ENCODE data around the gene NRN1L. TPM values are rescaled to one million over a fixed set of nuclear protein-coding genes. Genes with fewer than 3 reads are reported as not detected.

Gene NRN1L
- total RNA-seq, 1 donor from 2014 or later: not detected

- Mint-ChIP-seq H3K9me3 (no peaks in the 10 kb centered on the region), H3K36me3 (ENCODE audit: low read depth) (no peaks in the 10 kb centered on the region), H3K27ac (ENCODE audit: unreplicated experiment) (no peak overlapping the region), H3K27me3 (ENCODE audit: low read depth) (no peaks in the 10 kb centered on the region), H3K4me3 (no peak overlapping the region), H3K4me1 (peaks cover 32% of the 10 kb centered on the region)
- DNase-seq (ENCODE audit: low read depth, low spot score): no peak
- TF ChIP-seq, protein P1, sequence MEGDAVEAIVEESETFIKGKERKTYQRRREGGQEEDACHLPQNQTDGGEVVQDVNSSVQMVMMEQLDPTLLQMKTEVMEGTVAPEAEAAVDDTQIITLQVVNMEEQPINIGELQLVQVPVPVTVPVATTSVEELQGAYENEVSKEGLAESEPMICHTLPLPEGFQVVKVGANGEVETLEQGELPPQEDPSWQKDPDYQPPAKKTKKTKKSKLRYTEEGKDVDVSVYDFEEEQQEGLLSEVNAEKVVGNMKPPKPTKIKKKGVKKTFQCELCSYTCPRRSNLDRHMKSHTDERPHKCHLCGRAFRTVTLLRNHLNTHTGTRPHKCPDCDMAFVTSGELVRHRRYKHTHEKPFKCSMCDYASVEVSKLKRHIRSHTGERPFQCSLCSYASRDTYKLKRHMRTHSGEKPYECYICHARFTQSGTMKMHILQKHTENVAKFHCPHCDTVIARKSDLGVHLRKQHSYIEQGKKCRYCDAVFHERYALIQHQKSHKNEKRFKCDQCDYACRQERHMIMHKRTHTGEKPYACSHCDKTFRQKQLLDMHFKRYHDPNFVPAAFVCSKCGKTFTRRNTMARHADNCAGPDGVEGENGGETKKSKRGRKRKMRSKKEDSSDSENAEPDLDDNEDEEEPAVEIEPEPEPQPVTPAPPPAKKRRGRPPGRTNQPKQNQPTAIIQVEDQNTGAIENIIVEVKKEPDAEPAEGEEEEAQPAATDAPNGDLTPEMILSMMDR (conservative IDR thresholded peaks at IDR 0.05): no peak
Observed at GRCh38 chr16:67856927-67857546, 27.6 kb upstream of the NRN1L start.

- no peaks in the 10 kb centered on the region for H3K9me3 Mint-ChIP-seq
- H3K27me3 Mint-ChIP-seq (ENCODE audit: low read depth): no peaks in the 10 kb centered on the region
- TF ChIP-seq, protein P1 (conservative IDR thresholded peaks at IDR 0.05): no peak
- H3K27ac Mint-ChIP-seq (ENCODE audit: unreplicated experiment): peak overlapping the region; percentile 8
- DNase-seq (ENCODE audit: low read depth, low spot score): no peak
- H3K4me1 Mint-ChIP-seq: peaks cover 32% of the 10 kb centered on the region
- no peaks in the 10 kb centered on the region for H3K36me3 Mint-ChIP-seq (ENCODE audit: low read depth)
- no peak overlapping the region for H3K4me3 Mint-ChIP-seq
Observed at GRCh38 chr16:67857547-67858233, 27.0 kb upstream of the NRN1L start.

DNA sequence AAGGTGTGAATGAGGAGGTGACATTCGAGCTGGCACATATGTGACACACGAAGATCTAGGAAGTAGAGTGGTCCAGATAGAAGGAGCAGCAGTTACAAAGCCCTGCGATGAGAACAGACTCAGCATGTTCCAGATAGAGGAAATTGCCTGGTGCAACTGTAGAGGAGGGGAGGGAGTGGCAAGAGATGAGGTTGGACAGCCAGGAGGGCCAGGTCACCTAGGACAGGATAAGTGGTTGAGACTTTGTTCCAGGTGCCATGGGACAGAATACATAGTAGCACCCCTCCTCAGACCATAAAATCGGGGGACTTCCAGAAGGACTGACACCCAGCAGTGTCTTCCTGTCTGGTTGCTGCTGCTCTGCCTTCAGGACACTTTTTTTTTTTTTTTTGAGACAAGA is 26.2 kb upstream of the NRN1L start:
- no peaks in the 10 kb centered on the region for H3K36me3 Mint-ChIP-seq (ENCODE audit: low read depth)

GRCh38 chr16:67860589-67861398 is 23.9 kb upstream of the NRN1L start:
- H3K4me3 Mint-ChIP-seq: no peak overlapping the region
- TF ChIP-seq, protein P1 (conservative IDR thresholded peaks at IDR 0.05): no peak
- H3K27ac Mint-ChIP-seq (ENCODE audit: unreplicated experiment): peak overlapping the region; percentile 81
- no peaks in the 10 kb centered on the region for H3K27me3 Mint-ChIP-seq (ENCODE audit: low read depth)
- H3K9me3 Mint-ChIP-seq: no peaks in the 10 kb centered on the region
- peaks cover 6% of the 10 kb centered on the region for H3K36me3 Mint-ChIP-seq (ENCODE audit: low read depth)
- no peak for DNase-seq (ENCODE audit: low read depth, low spot score)
- peaks cover 30% of the 10 kb centered on the region for H3K4me1 Mint-ChIP-seq

More for the DNA sequence above, 26.2 kb upstream of the NRN1L start:
- peaks cover 32% of the 10 kb centered on the region for H3K4me1 Mint-ChIP-seq
- no peaks in the 10 kb centered on the region for H3K9me3 Mint-ChIP-seq
- H3K27ac Mint-ChIP-seq (ENCODE audit: unreplicated experiment): peak overlapping the region; percentile 71
- no peaks in the 10 kb centered on the region for H3K27me3 Mint-ChIP-seq (ENCODE audit: low read depth)
- DNase-seq (ENCODE audit: low read depth, low spot score): no peak
- TF ChIP-seq, protein P1 (conservative IDR thresholded peaks at IDR 0.05): no peak
- no peak overlapping the region for H3K4me3 Mint-ChIP-seq

GRCh38 chr16:67861877-67862276 is 22.8 kb upstream of the NRN1L start:
- Mint-ChIP-seq H3K9me3 (no peaks in the 10 kb centered on the region), H3K27me3 (ENCODE audit: low read depth) (no peaks in the 10 kb centered on the region), H3K4me3 (peak overlapping the region; percentile 75), H3K27ac (ENCODE audit: unreplicated experiment) (peak overlapping the region; percentile 84), H3K4me1 (peaks cover 28% of the 10 kb centered on the region), H3K36me3 (ENCODE audit: low read depth) (peaks cover 6% of the 10 kb centered on the region)
- TF ChIP-seq, protein P1 (conservative IDR thresholded peaks at IDR 0.05): no peak
- DNase-seq (ENCODE audit: low read depth, low spot score): no peak

Data from neural crest cell (in vitro differentiated cells).